Measurements from ENCODE around the gene SIL1.

DNA sequence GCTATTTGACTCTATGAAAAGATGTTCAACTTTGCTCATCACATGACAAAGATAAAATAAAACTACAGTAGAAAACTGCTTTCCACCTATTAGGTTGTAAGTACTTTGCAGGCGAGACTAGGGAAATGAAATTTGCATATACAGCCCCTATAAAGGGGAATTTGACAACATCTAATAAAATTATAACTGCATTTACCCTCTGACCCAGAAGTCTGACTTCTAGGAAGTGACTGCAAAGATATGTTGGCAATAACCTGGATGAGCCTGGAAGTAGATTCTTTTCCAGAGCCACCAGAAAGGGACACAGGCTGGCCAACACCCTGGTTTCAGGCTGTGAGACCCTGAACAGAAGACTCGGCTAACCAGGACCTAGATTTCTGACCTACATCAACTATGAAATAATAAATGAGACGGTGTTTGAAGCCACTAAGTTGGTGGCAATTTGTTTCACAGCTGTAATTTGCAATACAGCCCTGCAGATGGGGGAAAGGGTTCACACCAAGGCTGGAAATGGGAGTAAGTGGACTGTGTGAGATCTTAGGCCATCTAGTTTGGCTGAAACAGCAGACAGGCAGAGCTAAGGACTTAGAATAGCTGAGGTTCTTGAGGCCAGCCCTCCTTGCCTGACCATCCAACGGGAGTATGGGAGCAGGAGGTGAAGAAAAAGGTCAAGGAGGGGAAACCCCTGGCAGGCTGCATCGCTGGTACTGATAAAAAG, 106.6 kb downstream of the SIL1 start:
- TF ChIP-seq, protein P1, sequence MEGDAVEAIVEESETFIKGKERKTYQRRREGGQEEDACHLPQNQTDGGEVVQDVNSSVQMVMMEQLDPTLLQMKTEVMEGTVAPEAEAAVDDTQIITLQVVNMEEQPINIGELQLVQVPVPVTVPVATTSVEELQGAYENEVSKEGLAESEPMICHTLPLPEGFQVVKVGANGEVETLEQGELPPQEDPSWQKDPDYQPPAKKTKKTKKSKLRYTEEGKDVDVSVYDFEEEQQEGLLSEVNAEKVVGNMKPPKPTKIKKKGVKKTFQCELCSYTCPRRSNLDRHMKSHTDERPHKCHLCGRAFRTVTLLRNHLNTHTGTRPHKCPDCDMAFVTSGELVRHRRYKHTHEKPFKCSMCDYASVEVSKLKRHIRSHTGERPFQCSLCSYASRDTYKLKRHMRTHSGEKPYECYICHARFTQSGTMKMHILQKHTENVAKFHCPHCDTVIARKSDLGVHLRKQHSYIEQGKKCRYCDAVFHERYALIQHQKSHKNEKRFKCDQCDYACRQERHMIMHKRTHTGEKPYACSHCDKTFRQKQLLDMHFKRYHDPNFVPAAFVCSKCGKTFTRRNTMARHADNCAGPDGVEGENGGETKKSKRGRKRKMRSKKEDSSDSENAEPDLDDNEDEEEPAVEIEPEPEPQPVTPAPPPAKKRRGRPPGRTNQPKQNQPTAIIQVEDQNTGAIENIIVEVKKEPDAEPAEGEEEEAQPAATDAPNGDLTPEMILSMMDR (IDR thresholded peaks at IDR 0.05; ENCODE audit: insufficient read depth, low read depth, low read length) = no peak
- TF ChIP-seq EZH2 (IDR thresholded peaks at IDR 0.05; ENCODE audit: insufficient read depth, low read length) = no peak
